HepG2 (cell line): ENCODE measurements around the gene FBXW12. TPM values are rescaled to one million over a fixed set of nuclear protein-coding genes. Genes with fewer than 3 reads are reported as not detected.

Experiments
- HNRNPL ChIP-seq: fragments of 200-400 bp; formaldehyde crosslinking; IDR thresholded peaks from 2 replicates; pipeline ENCODE4 v1.6.1; 2017; ENCODE audit warnings: mild to moderate bottlenecking, low read depth, low read length
- KDM3A ChIP-seq: IDR thresholded peaks from 2 replicates; pipeline ENCODE4 v1.6.1; 2018; ENCODE audit warnings: low read depth, missing compliant biosample characterization
- NFE2L1 ChIP-seq: sonication (generic); formaldehyde crosslinking; IDR thresholded peaks from 2 replicates; pipeline ENCODE4 v1.4.0; 2020; ENCODE audit warnings: missing genetic modification reagents, mild to moderate bottlenecking, borderline replicate concordance
- NPAS2 ChIP-seq: sonication (generic); formaldehyde crosslinking; IDR thresholded peaks from 2 replicates; pipeline ENCODE4 v1.8.0; 2022; ENCODE audit warnings: mild to moderate bottlenecking, missing genetic modification reagents, borderline replicate concordance
- RBM39 ChIP-seq: fragments of 200-400 bp; formaldehyde crosslinking; IDR thresholded peaks from one replicate; pipeline ENCODE4 v1.6.1; 2018; ENCODE audit warnings: antibody characterized with exemption, mild to moderate bottlenecking, low read depth, low read length; ENCODE audit not compliant: poor library complexity, severe bottlenecking
- SMAD3 ChIP-seq: sonication (generic); formaldehyde crosslinking; IDR thresholded peaks from 2 replicates; pipeline ENCODE4 v1.4.0; 2020; ENCODE audit warnings: missing genetic modification reagents
- SRF ChIP-seq: IDR thresholded peaks from 2 replicates; pipeline ENCODE4 v1.6.1; 2011; ENCODE audit warnings: mild to moderate bottlenecking, low read depth, low read length, moderate library complexity
- THYN1 ChIP-seq: sonication (generic); formaldehyde crosslinking; IDR thresholded peaks from 2 replicates; pipeline ENCODE4 v1.8.1; 2023; ENCODE audit warnings: low read depth, mild to moderate bottlenecking, moderate library complexity, missing genetic modification reagents, borderline replicate concordance
- ZBTB38 ChIP-seq: sonication (generic); formaldehyde crosslinking; IDR thresholded peaks from 2 replicates; pipeline ENCODE4 v1.5.1; 2020; ENCODE audit warnings: mild to moderate bottlenecking, missing genetic modification reagents
- ZNF282 ChIP-seq: fragments of 450-650 bp; IDR thresholded peaks from 2 replicates; pipeline ENCODE4 v1.6.1; 2018; ENCODE audit not compliant: partially characterized antibody
- ZNF343 ChIP-seq: sonication (generic); formaldehyde crosslinking; IDR thresholded peaks from 2 replicates; pipeline ENCODE4 v1.4.0; 2020; ENCODE audit warnings: mild to moderate bottlenecking, missing genetic modification reagents
- ZNF430 ChIP-seq: sonication (generic); formaldehyde crosslinking; IDR thresholded peaks from 2 replicates; pipeline ENCODE4 v1.9.0; 2021; ENCODE audit warnings: mild to moderate bottlenecking, missing genetic modification reagents
- ZNF501 ChIP-seq: sonication (generic); formaldehyde crosslinking; IDR thresholded peaks from 2 replicates; pipeline ENCODE4 v1.5.1; 2020; ENCODE audit warnings: mild to moderate bottlenecking, moderate library complexity, missing genetic modification reagents
- ZNF605 ChIP-seq: sonication (generic); formaldehyde crosslinking; IDR thresholded peaks from 2 replicates; pipeline ENCODE4 v1.8.0; 2022; ENCODE audit warnings: mild to moderate bottlenecking, missing genetic modification reagents
- ZNF660 ChIP-seq: sonication (generic); formaldehyde crosslinking; IDR thresholded peaks from 2 replicates; pipeline ENCODE4 v1.5.1; 2020; ENCODE audit warnings: mild to moderate bottlenecking, low read depth, missing genetic modification reagents, borderline replicate concordance
- ZNF670 ChIP-seq: sonication (generic); formaldehyde crosslinking; IDR thresholded peaks from 2 replicates; pipeline ENCODE4 v1.8.0; 2022; ENCODE audit warnings: mild to moderate bottlenecking, missing genetic modification reagents, borderline replicate concordance
- ZSCAN29 ChIP-seq: sonication (generic); formaldehyde crosslinking; conservative IDR thresholded peaks from 2 replicates; pipeline ENCODE4 v1.4.0; 2020; ENCODE audit warnings: mild to moderate bottlenecking, missing genetic modification reagents
- polyA plus RNA-seq, 8 experiments: library from polyadenylated mRNA; depleted of rRNA in 3 of 8; stranded (reverse) in 7 of 8; unstranded in 1 of 8; fragments of >200 nt; fragmentation: Illumina TruSeq in 4 of 8; extraction: Trizol in 4 of 8; gene quantifications; 2 replicates each; pipeline versions ENCODE4 v1.2.1 to v1.2.3, GENCODE V29; 2011 to 2016; ENCODE audit warnings: low read depth in 4 of 8, missing spikeins in 1 of 8, mixed read lengths in 1 of 8; ENCODE audit not compliant: insufficient read depth in 1 of 8
- total RNA-seq, 5 experiments: library from RNA; depleted of rRNA; stranded (reverse); fragments of >200 nt; fragmentation: Illumina TruSeq; extraction: Trizol; gene quantifications; 2 replicates each; pipeline ENCODE4 v1.2.3, GENCODE V29; 2016; ENCODE audit warnings: low read depth in 1 of 5
- TF ChIP-seq, protein P1 (sequence below): sonication (generic); formaldehyde crosslinking; IDR thresholded peaks from 2 replicates; pipeline ENCODE4 v1.9.0; 2021; ENCODE audit warnings: missing genetic modification reagents, borderline replicate concordance
- TF ChIP-seq, protein P2 (sequence below): IDR thresholded peaks from 2 replicates; pipeline ENCODE4 v1.6.1; 2016; ENCODE audit warnings: missing genetic modification reagents, missing compliant biosample characterization
- TF ChIP-seq, protein P3 (sequence below): sonication (generic); formaldehyde crosslinking; IDR thresholded peaks from 2 replicates; pipeline ENCODE4 v1.4.0; 2020; ENCODE audit warnings: missing genetic modification reagents
- TF ChIP-seq, protein P4 (sequence below): IDR thresholded peaks from 2 replicates; pipeline ENCODE4 v1.6.1; 2012; ENCODE audit warnings: low read length, improper control_type of control experiment

Gene FBXW12
- total and polyA plus RNA-seq, 2 of the 13 experiments (the other 11 are each of a cell fraction or from before 2014, with no cell fraction given) = not detected

DNA sequence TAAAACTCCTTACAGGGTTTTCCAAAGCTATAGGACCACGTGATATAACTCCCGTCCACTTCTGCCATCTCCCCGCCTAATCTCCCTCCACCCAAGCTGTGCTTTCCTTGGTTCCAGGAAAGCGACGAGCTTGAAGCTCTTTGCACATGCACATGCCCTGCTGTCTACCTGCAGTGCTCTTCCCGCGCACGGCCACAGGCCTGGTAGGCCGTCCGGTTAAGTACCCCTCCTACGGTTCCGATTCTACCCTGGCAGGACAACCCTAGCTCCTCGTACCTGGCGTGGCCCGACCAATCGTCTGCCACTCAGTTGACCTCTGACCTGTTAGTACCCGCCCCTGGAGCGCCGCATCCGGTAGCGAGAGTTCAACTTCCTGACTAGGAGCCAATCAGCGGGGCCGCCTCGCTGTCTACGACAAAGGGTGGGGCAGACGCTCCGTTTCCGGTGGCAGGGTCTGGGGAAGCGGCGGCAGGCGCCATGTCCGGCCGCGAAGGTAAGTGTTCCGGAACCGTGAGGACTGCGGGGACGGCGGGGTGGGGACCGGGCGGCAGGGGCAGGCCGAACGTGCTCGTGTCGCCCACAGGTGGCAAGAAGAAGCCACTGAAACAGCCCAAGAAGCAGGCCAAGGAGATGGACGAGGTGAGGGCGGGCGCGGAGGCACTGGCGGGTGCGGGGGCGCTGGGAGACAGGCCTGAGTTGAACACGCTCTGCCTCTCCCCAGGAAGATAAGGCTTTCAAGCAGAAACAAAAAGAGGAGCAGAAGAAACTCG lies 68.0 kb downstream of the FBXW12 start, which contains the start of the genes CCDC51 and TMA7 (continued):
- TF ChIP-seq, protein P1, sequence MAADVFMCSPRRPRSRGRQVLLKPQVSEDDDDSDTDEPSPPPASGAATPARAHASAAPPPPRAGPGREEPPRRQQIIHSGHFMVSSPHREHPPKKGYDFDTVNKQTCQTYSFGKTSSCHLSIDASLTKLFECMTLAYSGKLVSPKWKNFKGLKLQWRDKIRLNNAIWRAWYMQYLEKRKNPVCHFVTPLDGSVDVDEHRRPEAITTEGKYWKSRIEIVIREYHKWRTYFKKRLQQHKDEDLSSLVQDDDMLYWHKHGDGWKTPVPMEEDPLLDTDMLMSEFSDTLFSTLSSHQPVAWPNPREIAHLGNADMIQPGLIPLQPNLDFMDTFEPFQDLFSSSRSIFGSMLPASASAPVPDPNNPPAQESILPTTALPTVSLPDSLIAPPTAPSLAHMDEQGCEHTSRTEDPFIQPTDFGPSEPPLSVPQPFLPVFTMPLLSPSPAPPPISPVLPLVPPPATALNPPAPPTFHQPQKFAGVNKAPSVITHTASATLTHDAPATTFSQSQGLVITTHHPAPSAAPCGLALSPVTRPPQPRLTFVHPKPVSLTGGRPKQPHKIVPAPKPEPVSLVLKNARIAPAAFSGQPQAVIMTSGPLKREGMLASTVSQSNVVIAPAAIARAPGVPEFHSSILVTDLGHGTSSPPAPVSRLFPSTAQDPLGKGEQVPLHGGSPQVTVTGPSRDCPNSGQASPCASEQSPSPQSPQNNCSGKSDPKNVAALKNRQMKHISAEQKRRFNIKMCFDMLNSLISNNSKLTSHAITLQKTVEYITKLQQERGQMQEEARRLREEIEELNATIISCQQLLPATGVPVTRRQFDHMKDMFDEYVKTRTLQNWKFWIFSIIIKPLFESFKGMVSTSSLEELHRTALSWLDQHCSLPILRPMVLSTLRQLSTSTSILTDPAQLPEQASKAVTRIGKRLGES (CRISPR knock-in tag) = no peak
- TF ChIP-seq SMAD3 (CRISPR knock-in tag) (peak; percentile 75; the same call in 1 of the 2 replicates), ZBTB38 (CRISPR knock-in tag) (peak; percentile 63; the same call in 1 of the 2 replicates), ZNF670 (CRISPR knock-in tag) (peak; percentile 42; the same call in 1 of the 2 replicates), THYN1 (peak; percentile 36; the same call in 1 of the 2 replicates), HNRNPL (peak; percentile 73; the same call in 1 of the 2 replicates), ZNF343 (CRISPR knock-in tag) (peak; percentile 41; the same call in 1 of the 2 replicates), KDM3A (CRISPR knock-in tag) (peak; percentile 58), ZNF282 (no peak), ZNF605 (CRISPR knock-in tag) (peak; percentile 94), NFE2L1 (no peak), ZNF430 (CRISPR knock-in tag) (peak; percentile 81), ZNF501 (CRISPR knock-in tag) (peak; percentile 97), RBM39 (peak; percentile 65), ZSCAN29 (0 out of 2 replicates have a peak, but pooled peaks have one; percentile 35), SRF (no peak), NPAS2 (CRISPR knock-in tag) (no peak), ZNF660 (CRISPR knock-in tag) (no peak)
- TF ChIP-seq, protein P2, sequence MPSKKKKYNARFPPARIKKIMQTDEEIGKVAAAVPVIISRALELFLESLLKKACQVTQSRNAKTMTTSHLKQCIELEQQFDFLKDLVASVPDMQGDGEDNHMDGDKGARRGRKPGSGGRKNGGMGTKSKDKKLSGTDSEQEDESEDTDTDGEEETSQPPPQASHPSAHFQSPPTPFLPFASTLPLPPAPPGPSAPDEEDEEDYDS (CRISPR knock-in tag) = peak; percentile 83
- TF ChIP-seq, protein P3, sequence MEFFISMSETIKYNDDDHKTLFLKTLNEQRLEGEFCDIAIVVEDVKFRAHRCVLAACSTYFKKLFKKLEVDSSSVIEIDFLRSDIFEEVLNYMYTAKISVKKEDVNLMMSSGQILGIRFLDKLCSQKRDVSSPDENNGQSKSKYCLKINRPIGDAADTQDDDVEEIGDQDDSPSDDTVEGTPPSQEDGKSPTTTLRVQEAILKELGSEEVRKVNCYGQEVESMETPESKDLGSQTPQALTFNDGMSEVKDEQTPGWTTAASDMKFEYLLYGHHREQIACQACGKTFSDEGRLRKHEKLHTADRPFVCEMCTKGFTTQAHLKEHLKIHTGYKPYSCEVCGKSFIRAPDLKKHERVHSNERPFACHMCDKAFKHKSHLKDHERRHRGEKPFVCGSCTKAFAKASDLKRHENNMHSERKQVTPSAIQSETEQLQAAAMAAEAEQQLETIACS (CRISPR knock-in tag) = no peak
- TF ChIP-seq, protein P4, sequence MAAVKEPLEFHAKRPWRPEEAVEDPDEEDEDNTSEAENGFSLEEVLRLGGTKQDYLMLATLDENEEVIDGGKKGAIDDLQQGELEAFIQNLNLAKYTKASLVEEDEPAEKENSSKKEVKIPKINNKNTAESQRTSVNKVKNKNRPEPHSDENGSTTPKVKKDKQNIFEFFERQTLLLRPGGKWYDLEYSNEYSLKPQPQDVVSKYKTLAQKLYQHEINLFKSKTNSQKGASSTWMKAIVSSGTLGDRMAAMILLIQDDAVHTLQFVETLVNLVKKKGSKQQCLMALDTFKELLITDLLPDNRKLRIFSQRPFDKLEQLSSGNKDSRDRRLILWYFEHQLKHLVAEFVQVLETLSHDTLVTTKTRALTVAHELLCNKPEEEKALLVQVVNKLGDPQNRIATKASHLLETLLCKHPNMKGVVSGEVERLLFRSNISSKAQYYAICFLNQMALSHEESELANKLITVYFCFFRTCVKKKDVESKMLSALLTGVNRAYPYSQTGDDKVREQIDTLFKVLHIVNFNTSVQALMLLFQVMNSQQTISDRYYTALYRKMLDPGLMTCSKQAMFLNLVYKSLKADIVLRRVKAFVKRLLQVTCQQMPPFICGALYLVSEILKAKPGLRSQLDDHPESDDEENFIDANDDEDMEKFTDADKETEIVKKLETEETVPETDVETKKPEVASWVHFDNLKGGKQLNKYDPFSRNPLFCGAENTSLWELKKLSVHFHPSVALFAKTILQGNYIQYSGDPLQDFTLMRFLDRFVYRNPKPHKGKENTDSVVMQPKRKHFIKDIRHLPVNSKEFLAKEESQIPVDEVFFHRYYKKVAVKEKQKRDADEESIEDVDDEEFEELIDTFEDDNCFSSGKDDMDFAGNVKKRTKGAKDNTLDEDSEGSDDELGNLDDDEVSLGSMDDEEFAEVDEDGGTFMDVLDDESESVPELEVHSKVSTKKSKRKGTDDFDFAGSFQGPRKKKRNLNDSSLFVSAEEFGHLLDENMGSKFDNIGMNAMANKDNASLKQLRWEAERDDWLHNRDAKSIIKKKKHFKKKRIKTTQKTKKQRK = no peak
